ENCODE data around the gene NUBP2. TPM values are rescaled to one million over a fixed set of nuclear protein-coding genes. Genes with fewer than 3 reads are reported as not detected.

Gene NUBP2
- total RNA-seq, 2 experiments from 2014 or later, result 37.9 to 42.4 TPM

- CTCF ChIA-PET, result interaction anchor here (0.6 to 1.6 kb wide), 3 partner anchors 34 to 1119 kb away, joined by 3 to 5 read pairs (median 3); partner anchors contain the start of genes NUBP2 and SPSB3
- Mint-ChIP-seq H3K9me3 (no peaks in the 10 kb centered on the region), H3K27me3 (ENCODE audit: low read depth) (no peaks in the 10 kb centered on the region), H3K4me3 (peak overlapping the region; percentile 74), H3K4me1 (ENCODE audit: low read depth) (peaks cover 48% of the 10 kb centered on the region), H3K36me3 (ENCODE audit: low read depth) (peaks cover 1% of the 10 kb centered on the region), H3K27ac (no peak overlapping the region)
- DNase-seq, result no peak
- intact Hi-C loops (cut with micrococcal nuclease), result no loop called here
Measured at GRCh38 chr16:1825381-1825863, 42.7 kb downstream of the NUBP2 start.

DNA sequence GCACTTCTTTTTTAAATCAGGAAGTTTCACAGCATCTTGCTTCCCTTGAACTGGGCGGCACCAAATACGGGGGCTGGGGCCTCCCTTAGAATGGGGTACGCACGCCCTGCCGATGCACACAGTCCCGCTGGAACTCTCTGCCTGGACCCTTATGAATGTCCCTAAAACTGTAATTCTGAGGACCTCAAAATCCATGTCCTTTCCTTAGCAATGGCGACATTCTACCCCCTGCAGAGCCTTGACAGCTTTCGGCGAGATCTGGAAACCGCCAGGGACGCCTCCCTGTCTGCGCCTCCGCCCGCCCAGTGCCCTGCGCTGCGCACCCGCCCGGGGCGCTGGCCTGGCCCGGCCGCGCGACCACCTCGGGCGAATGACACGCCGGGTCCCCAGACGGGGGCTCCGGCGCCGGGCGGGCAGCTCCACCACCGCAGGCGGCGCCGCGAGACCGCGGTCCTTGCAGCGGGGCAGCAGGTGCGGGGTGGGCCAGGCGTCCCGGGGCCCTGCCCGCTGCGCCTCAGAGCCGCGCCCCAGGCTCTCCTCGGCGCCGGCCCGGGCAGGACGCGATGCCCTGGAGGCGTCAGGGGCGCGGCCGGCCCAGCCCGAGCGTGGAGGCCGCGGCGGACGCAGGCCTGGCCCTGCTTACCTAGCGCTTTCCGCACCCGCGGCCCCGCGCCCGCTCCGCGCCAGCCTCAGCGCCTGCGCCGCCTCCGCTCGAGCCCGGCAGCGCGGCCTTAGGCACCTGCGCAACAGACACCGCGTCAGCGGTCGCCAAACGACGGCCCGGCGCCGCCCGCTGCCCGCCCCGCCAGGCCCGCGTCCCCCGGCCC is 43.3 kb downstream of the NUBP2 start:
- DNase-seq, result peak; percentile 66
- Mint-ChIP-seq H3K9me3 (no peaks in the 10 kb centered on the region), H3K27ac (no peak overlapping the region), H3K36me3 (ENCODE audit: low read depth) (peaks cover 1% of the 10 kb centered on the region), H3K4me1 (ENCODE audit: low read depth) (peaks cover 50% of the 10 kb centered on the region), H3K4me3 (peak overlapping the region; percentile 74), H3K27me3 (ENCODE audit: low read depth) (no peaks in the 10 kb centered on the region)
- CTCF ChIA-PET, result interaction anchor here (0.6 to 1.6 kb wide), 3 partner anchors 18 to 43 kb away, joined by 3 to 5 read pairs (median 3); partner anchors contain the start of genes NUBP2 and SPSB3
- intact Hi-C loops (cut with micrococcal nuclease), result loop anchor here (1.0 to 2.0 kb wide), 2 partner anchors 29 to 53 kb away; partner anchors contain the start of genes EME2 and MRPS34

- Mint-ChIP-seq H3K4me1 (ENCODE audit: low read depth) (peaks cover 50% of the 10 kb centered on the region), H3K27me3 (ENCODE audit: low read depth) (no peaks in the 10 kb centered on the region), H3K27ac (peak within 1 kb of the TSS; percentile 78), H3K4me3 (peak within 1 kb of the TSS; percentile 91), H3K36me3 (ENCODE audit: low read depth) (peaks cover 1% of the 10 kb centered on the region), H3K9me3 (no peaks in the 10 kb centered on the region)
- CTCF ChIA-PET, result interaction anchor here (0.6 to 1.0 kb wide), 3 partner anchors 11 to 37 kb away, joined by 3 read pairs; no protein-coding TSS in a partner anchor
- peak; percentile 92 for DNase-seq
- intact Hi-C loops (cut with micrococcal nuclease), result loop anchor here (1.0 to 2.0 kb wide), 3 partner anchors 28 to 149 kb away; partner anchors contain the start of genes EME2, JPT2 and MRPS34
Measured at GRCh38 chr16:1826691-1827573, 44.2 kb downstream of the NUBP2 start, which contains the start of the genes FAHD1 and HAGH. Gene FAHD1 (plus strand): TSS chr16:1827206. CDS start chr16:1827239, 33 bp downstream. Gene HAGH (minus strand): TSS chr16:1826825. CDS start chr16:1826787, 38 bp downstream.

DNA sequence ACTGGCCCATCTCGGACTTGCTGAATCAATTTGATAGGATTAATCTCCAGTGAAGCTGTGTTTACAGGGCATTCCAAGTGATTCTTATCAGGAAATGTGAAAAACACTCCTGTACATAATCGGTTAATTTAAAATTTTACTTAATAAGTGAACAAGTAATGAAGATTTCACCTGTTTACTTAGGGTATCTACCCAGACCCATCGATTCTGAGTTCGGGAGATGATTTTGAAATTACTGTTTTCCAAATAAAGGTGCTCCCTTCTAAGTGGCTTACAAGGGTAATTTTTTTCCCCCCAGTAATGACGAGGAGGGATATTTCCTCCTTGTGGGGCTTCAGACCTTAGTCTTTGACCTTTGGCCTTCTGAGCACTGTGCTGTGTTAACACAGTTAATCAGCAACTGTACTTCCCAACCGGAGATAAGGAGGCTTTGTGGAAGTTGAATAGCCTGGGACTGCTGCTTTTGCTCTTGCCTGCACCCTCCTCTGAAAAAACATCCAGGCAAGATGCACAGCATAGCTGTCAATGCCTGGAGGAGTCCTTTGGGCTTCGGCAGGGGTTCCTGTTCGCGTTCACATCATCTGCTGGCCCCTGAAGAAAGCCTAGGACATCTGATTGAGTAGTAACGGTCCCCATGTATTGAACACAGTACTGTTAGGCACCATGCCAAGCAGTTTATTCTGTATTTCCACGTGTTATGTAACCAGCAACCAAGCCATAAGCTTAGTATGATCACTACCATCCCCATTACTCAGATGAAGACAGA is 46.1 kb downstream of the NUBP2 start:
- DNase-seq, result no peak
- peak overlapping the region; percentile 91 for H3K4me3 Mint-ChIP-seq
- H3K27me3 Mint-ChIP-seq (ENCODE audit: low read depth), result no peaks in the 10 kb centered on the region
- peaks cover 1% of the 10 kb centered on the region for H3K36me3 Mint-ChIP-seq (ENCODE audit: low read depth)
- intact Hi-C loops (cut with micrococcal nuclease), result no loop called here
- H3K4me1 Mint-ChIP-seq (ENCODE audit: low read depth), result peaks cover 50% of the 10 kb centered on the region
- no peak overlapping the region for H3K27ac Mint-ChIP-seq
- no peaks in the 10 kb centered on the region for H3K9me3 Mint-ChIP-seq
- CTCF ChIA-PET, result no interaction called here

DNA sequence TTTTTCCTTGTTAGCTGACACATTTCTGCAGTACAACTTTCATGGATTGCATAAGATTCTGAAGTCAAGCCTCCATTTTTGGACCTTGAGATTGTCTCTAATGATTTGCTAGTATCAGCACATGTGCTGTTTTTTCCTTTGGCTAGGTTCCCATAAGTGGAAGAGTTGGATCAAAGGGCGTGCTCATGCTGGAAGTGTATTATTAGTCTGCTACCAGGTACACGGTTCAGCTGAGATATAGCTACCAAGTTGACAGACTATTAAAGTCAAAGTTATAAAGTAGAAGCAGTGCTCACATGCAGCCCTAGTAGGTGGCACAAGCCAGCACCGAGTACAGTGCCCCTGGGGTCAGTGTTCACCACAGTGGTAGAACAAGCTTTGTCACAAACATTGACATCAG is 47.5 kb downstream of the NUBP2 start:
- Mint-ChIP-seq H3K4me3 (no peak overlapping the region), H3K27ac (no peak overlapping the region), H3K4me1 (ENCODE audit: low read depth) (peaks cover 39% of the 10 kb centered on the region), H3K27me3 (ENCODE audit: low read depth) (no peaks in the 10 kb centered on the region), H3K36me3 (ENCODE audit: low read depth) (peaks cover 1% of the 10 kb centered on the region), H3K9me3 (no peaks in the 10 kb centered on the region)
- no peak for DNase-seq
- intact Hi-C loops (cut with micrococcal nuclease), result no loop called here
- CTCF ChIA-PET, result no interaction called here

DNA sequence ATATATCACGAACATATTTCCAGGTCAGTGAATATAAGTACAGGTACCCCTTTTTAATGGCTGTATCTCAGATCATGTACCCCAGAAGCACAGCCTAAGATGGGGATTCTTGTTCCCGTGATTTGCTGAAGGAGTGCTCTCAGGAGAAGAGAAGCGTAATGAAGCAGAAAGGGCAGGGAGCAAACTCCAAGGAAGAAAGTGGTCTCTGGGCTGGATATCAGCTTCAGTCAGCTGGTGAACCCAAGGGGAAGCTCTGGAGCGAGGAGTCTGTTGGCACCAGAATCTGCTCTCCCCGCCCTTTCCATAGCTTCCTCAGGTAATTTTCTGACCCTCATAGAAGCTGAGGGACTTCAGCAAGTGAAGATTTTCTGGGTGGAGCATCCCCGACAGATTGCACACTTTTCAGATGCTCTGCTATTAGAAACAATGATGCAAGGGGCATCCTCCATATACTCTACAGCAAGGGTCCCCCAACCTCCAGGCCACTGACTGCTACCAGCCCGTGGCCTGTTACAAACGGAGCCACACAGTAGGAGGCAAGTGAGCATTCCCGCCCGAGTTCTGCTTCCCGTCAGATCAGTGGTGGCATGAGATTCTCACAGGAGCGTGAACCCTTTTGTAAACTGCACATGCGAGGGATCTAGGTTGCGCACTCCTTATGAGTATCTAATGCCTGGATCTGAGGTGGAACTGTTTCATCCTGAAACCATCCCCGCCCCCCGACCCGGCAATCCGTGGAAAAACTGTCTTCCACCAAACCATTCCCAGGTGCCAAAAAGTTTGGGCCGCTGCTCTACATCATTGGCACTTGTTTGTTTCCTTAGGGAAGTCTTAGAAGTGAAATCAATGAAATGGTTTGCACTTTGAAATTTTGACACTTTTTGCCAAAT is 48.7 kb downstream of the NUBP2 start:
- Mint-ChIP-seq H3K4me1 (ENCODE audit: low read depth) (peaks cover 32% of the 10 kb centered on the region), H3K4me3 (no peak overlapping the region), H3K27me3 (ENCODE audit: low read depth) (no peaks in the 10 kb centered on the region), H3K9me3 (no peaks in the 10 kb centered on the region), H3K27ac (no peak overlapping the region), H3K36me3 (ENCODE audit: low read depth) (peaks cover 1% of the 10 kb centered on the region)
- CTCF ChIA-PET, result interaction anchor here (0.6 kb wide), 1 partner anchor 1444 kb away, joined by 6 read pairs; no protein-coding TSS in a partner anchor
- DNase-seq, result no peak
- intact Hi-C loops (cut with micrococcal nuclease), result no loop called here

DNA sequence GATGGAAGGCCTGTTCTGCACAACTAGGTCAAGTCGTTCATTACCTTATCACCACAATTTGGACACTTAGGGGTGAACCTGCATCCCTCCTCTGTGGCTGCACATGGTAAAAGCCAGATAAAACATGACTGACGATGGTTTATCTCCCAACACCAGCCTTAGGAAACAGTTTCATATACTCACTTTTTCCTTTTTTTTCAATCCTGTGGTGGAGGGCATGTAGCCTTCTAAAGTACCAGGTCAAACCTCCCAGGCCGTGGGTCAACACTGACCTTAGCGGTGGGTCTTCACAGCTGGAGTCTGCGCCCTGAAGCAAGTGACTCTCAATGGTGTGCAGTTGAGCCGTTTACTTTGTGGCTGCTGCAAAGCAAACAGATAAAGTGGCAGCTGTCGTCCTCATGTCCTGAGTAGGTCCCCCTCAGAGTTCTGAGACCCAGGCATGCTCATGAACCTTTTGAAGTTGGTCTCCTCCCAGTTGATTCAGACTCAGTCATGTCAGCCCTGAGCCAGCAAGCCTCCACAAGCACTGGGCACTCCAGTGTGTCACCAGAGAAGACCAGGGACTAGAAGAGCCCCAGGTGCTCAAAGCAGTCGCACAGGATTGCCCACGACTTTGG is 50.2 kb downstream of the NUBP2 start:
- CTCF ChIA-PET, result interaction anchor here (0.6 kb wide), 1 partner anchor 61 kb away, joined by 3 read pairs; the partner anchor contains the start of gene NME3
- DNase-seq, result no peak
- H3K4me3 Mint-ChIP-seq, result no peak overlapping the region
- H3K27ac Mint-ChIP-seq, result no peak overlapping the region
- no peaks in the 10 kb centered on the region for H3K36me3 Mint-ChIP-seq (ENCODE audit: low read depth)
- H3K27me3 Mint-ChIP-seq (ENCODE audit: low read depth), result no peaks in the 10 kb centered on the region
- no peaks in the 10 kb centered on the region for H3K9me3 Mint-ChIP-seq
- intact Hi-C loops (cut with micrococcal nuclease), result no loop called here
- peaks cover 27% of the 10 kb centered on the region for H3K4me1 Mint-ChIP-seq (ENCODE audit: low read depth)

DNA sequence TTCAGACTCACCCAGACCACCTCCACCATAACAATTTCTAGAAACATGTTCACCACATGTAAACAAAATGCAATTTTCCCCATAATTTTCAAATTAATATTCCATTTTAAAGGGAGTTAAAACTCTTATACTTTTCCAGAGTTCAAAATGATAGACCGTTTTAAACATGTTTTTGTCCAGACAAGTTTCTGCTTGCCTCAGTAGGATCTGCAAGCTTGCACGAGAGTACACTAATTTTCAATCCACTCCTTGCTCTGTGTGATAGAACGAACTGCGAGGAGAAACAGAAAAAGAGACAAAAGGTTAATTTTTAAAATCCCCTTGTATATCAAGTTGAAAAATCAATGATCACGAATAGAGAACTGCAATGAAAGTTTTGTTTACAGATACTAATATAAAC is 51.3 kb downstream of the NUBP2 start:
- Mint-ChIP-seq H3K4me3 (no peak overlapping the region), H3K27me3 (ENCODE audit: low read depth) (no peaks in the 10 kb centered on the region), H3K27ac (no peak overlapping the region), H3K9me3 (no peaks in the 10 kb centered on the region), H3K4me1 (ENCODE audit: low read depth) (peaks cover 17% of the 10 kb centered on the region), H3K36me3 (ENCODE audit: low read depth) (no peaks in the 10 kb centered on the region)
- CTCF ChIA-PET, result no interaction called here
- intact Hi-C loops (cut with micrococcal nuclease), result no loop called here
- no peak for DNase-seq

Measured in activated naive CD4-positive, alpha-beta T cell treated with anti-CD3 and anti-CD28 coated beads for 36 hours (primary cell).